ENCODE measurements around the gene TEX48. TPM values are rescaled to one million over a fixed set of nuclear protein-coding genes. Genes with fewer than 3 reads are reported as not detected.

The TEX48 gene
- total RNA-seq, 1 donor from 2014 or later: not detected

DNA sequence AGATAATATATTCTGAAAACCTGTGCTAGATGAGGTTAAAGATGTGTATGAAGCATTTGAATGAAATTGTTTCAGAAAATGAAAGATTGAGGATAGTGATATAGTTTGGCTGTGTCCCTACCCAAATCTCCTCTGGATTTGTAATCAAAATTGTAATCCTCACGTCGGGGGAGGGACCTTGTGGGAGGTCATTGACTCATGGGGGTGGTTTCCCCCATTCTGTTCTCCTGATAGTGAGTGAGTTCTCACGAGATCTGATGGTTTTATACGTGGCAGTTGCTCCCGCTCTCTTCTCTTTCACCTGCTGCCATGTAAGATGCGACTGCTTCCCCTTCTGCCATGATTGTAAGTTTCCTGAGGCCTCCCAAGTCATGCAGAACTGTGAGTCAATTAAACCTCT lies 2.0 kb upstream of the TEX48 start:
- Histone ChIP-seq H3K27me3 (ENCODE audit: low read depth) (peaks cover 48% of the 10 kb centered on the region), H3K4me1 (no peaks in the 10 kb centered on the region), H3K9me3 (replicated peaks) (no peaks in the 10 kb centered on the region), H3K27ac (replicated peaks) (no peak overlapping the region), H3K36me3 (no peaks in the 10 kb centered on the region), H3K4me3 (no peak overlapping the region)
- TF ChIP-seq CTCF (IDR thresholded peaks at IDR 0.05; ENCODE audit: borderline replicate concordance): no peak
- DNase-seq: no peak
- intact Hi-C loops (cut with micrococcal nuclease): no loop called here

GRCh38 chr9:114682846-114683245 lies 854 bp upstream of the TEX48 start:
- no peaks in the 10 kb centered on the region for H3K36me3 ChIP-seq
- no peak overlapping the region for H3K4me3 ChIP-seq
- no peak for DNase-seq
- H3K9me3 ChIP-seq (replicated peaks): no peaks in the 10 kb centered on the region
- intact Hi-C loops (cut with micrococcal nuclease): no loop called here
- H3K27me3 ChIP-seq (ENCODE audit: low read depth): peaks cover 41% of the 10 kb centered on the region
- H3K4me1 ChIP-seq: no peaks in the 10 kb centered on the region
- no peak for TF ChIP-seq CTCF (IDR thresholded peaks at IDR 0.05; ENCODE audit: borderline replicate concordance)
- H3K27ac ChIP-seq (replicated peaks): no peak overlapping the region

- H3K27ac ChIP-seq (replicated peaks): no peak overlapping the region
- H3K4me1 ChIP-seq: no peaks in the 10 kb centered on the region
- DNase-seq: no peak
- no peaks in the 10 kb centered on the region for H3K9me3 ChIP-seq (replicated peaks)
- H3K36me3 ChIP-seq: no peaks in the 10 kb centered on the region
- no peak for TF ChIP-seq CTCF (IDR thresholded peaks at IDR 0.05; ENCODE audit: borderline replicate concordance)
- intact Hi-C loops (cut with micrococcal nuclease): no loop called here
- no peak overlapping the region for H3K4me3 ChIP-seq
- H3K27me3 ChIP-seq (ENCODE audit: low read depth): peaks cover 59% of the 10 kb centered on the region
Measured at GRCh38 chr9:114680259-114681001, 1.6 kb downstream of the TEX48 start.

GRCh38 chr9:114678795-114679194 lies 3.2 kb downstream of the TEX48 start:
- no peaks in the 10 kb centered on the region for H3K9me3 ChIP-seq (replicated peaks)
- no peaks in the 10 kb centered on the region for H3K36me3 ChIP-seq
- no peak for TF ChIP-seq CTCF (IDR thresholded peaks at IDR 0.05; ENCODE audit: borderline replicate concordance)
- H3K27me3 ChIP-seq (ENCODE audit: low read depth): peaks cover 73% of the 10 kb centered on the region
- H3K4me3 ChIP-seq: no peak overlapping the region
- no peaks in the 10 kb centered on the region for H3K4me1 ChIP-seq
- DNase-seq: no peak
- H3K27ac ChIP-seq (replicated peaks): no peak overlapping the region
- intact Hi-C loops (cut with micrococcal nuclease): loop anchor here (10.0 kb wide), 1 partner anchor 226 kb away; no protein-coding TSS in a partner anchor

DNA sequence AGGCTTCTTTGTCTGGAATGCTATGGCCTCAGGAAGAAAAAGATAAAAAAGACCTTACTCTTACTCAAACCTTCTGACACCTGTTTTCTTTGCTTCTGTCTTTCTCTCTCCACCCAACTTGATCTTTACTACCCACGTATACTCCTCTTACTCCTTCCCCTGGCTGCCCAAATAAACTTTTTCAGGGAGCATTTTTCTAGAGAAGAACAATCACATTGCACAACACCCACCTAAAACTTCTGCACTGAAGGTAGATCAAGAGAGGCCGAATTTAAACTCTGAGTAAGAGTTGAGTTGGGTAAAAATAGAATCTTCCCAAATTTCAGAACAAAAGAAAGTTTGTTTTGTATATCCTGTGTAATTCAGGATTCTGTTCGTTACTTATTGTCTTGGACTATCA lies 3.9 kb downstream of the TEX48 start:
- no peak for TF ChIP-seq CTCF (IDR thresholded peaks at IDR 0.05; ENCODE audit: borderline replicate concordance)
- DNase-seq: no peak
- peaks cover 73% of the 10 kb centered on the region for H3K27me3 ChIP-seq (ENCODE audit: low read depth)
- H3K27ac ChIP-seq (replicated peaks): no peak overlapping the region
- H3K36me3 ChIP-seq: no peaks in the 10 kb centered on the region
- H3K9me3 ChIP-seq (replicated peaks): no peaks in the 10 kb centered on the region
- intact Hi-C loops (cut with micrococcal nuclease): loop anchor here (10.0 kb wide), 1 partner anchor 227 kb away; no protein-coding TSS in a partner anchor
- H3K4me1 ChIP-seq: no peaks in the 10 kb centered on the region
- H3K4me3 ChIP-seq: no peak overlapping the region

Measured in left ventricle myocardium inferior (tissue), 1 donor.